Lower leg skin (tissue), 4 donors: ENCODE results near the gene RADX. TPM values are rescaled to one million over a fixed set of nuclear protein-coding genes. Genes with fewer than 3 reads are reported as not detected.

Experiments used
- DNase-seq, 2 donors: peaks; one replicate each; pipeline ENCODE4 v3.0.0-alpha.2; 2019; ENCODE audit warnings: low spot score in 2 of 2
- H3K4me3 ChIP-seq: fragments of 200-600 bp; sonication (generic); 2 replicates; pipeline ENCODE4 v1.5.1; 2017; ENCODE audit warnings: mild to moderate bottlenecking, low read depth; ENCODE audit not compliant: poor library complexity, severe bottlenecking
- POLR2A ChIP-seq, 2 donors: fragments of 450-650 bp; IDR thresholded peaks; one replicate each; pipeline ENCODE4 v1.6.1; 2016 to 2017; ENCODE audit warnings: antibody characterized with exemption in 2 of 2, mild to moderate bottlenecking in 1 of 2, moderate library complexity in 1 of 2
- WGBS, 2 donors: methylation state at CpG; one replicate each; pipeline ENCODE4 v1.1.5; 2018; 5-methylcytosine and 5-hydroxymethylcytosine counted together
- intact Hi-C: fragments of 100-400 bp; cut with DNase I; formaldehyde crosslinking; loops from one replicate; pipeline ENCODE4 v1.15.0; 2023; ENCODE audit warnings: low total_unique reads
- total RNA-seq, 4 donors: library from RNA; depleted of rRNA; stranded (reverse); fragments of >200 nt; gene quantifications; one replicate each; pipeline ENCODE4 v1.1.0, GENCODE V29; 2016
- TF ChIP-seq, protein P1 (sequence below), 3 donors: fragments of 450-650 bp; IDR thresholded peaks; one replicate each; pipeline ENCODE4 v1.5.1; 2016; ENCODE audit warnings: antibody characterized with exemption in 3 of 3, mild to moderate bottlenecking in 3 of 3, moderate library complexity in 2 of 3

Gene RADX, protein sequence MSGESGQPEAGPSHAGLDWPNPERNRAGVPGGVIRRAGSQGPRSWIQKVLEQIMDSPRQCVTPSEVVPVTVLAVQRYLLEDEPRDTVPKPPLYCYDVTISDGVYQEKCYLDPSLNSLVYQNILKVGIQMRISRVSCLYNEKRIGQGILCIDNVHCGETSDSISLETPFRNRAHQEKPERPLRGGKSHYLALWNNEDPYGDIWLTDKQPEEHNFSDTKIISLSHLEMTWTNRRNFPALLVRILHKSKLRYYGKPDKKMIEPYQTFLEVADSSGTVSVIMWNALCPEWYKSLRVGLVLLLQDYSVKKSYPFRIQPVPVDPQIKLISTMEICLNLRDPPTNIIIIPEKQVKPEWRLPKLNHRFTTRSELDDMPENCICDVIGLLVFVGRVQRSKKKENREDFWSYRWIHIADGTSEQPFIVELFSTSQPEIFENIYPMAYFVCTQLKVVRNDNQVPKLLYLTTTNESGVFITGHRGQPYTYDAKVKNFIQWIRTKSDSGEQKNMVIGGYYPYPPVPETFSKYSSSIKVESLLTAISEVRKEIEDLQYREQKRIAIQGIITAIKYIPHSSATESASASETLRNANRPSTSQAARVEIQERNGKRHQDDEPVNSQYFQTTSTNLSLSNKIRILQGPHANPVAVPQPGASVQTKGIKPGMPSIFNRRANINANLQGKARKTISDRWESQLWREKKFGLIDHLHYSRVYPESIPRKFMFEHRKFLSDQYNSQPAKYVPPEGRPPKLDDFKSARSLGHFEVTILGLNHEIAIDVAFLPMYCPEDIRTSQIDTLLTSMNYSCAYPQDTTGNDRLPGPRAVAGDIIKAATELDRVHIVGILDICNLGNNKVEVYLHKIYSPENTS
- 1 to 10 TPM; 1.6 to 5.1 (median 2.8) TPM for total RNA-seq

DNA sequence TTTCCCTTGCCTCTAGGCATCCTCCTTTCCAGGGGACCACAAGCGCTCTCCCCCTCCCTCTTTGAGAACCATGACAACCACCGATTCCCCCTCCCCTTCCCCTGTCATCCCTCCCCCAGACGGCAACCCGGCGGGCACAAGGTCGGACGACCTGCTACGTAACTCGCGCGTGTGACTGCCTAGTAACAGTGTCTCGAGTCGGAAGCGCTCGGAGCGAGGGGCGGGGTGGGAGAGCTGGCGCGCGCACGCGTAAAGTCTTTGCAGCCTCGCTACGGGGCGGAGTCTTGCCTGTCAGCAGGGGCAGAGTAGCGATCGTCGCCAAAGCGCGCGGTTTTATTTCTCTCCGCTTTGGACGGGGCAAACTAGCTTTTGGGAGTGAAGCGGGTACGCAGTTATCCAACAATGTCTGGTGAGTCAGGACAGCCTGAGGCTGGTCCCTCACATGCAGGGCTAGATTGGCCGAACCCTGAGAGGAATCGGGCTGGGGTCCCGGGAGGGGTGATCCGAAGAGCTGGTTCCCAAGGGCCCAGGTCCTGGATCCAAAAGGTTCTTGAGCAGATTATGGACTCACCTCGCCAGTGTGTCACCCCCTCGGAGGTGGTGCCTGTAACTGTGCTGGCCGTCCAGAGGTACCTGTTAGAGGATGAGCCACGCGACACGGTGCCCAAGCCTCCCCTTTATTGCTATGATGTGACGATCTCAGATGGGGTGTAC lies at the start of gene RADX:
Gene RADX (plus strand): TSS at position 300 of the 714 bp plus-strand sequence. CDS start 103 bp downstream, at position 403.
- TF ChIP-seq POLR2A (IDR thresholded peaks at IDR 0.05), result no peak
- TF ChIP-seq, protein P1, sequence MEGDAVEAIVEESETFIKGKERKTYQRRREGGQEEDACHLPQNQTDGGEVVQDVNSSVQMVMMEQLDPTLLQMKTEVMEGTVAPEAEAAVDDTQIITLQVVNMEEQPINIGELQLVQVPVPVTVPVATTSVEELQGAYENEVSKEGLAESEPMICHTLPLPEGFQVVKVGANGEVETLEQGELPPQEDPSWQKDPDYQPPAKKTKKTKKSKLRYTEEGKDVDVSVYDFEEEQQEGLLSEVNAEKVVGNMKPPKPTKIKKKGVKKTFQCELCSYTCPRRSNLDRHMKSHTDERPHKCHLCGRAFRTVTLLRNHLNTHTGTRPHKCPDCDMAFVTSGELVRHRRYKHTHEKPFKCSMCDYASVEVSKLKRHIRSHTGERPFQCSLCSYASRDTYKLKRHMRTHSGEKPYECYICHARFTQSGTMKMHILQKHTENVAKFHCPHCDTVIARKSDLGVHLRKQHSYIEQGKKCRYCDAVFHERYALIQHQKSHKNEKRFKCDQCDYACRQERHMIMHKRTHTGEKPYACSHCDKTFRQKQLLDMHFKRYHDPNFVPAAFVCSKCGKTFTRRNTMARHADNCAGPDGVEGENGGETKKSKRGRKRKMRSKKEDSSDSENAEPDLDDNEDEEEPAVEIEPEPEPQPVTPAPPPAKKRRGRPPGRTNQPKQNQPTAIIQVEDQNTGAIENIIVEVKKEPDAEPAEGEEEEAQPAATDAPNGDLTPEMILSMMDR (IDR thresholded peaks at IDR 0.05), result no peak
- intact Hi-C loops, result no loop called here
- peak within 1 kb of the TSS; percentile 36 for H3K4me3 ChIP-seq
- WGBS, 2 donors, result 1 to 24% methylated on average over 30 to 44 of the region's 46 CpGs
- peak; percentile 73 to 96 for DNase-seq

DNA sequence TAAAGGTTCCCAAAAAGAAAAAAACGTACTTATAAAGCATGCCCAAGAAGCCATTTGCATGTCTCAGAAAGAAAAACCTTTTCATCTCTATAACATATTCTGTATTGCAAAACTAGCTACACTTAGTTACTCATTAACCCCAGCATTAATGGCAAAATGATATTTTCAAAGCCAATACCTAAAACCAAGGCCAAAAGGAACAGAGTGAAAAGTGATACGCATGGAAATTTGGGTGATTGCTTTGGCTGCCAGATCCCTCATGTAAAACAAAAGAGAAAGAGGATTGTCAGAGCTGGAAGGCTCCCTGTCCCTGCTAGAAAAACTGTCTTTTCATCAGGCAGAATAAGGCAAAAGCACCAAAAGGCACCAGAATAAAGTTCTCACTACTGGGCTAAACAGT lies 46.8 kb upstream of the RADX start:
- whole genome bisulfite sequencing, 2 donors, result 54 to 66% methylated on average over 2 of the region's 2 CpGs
- no peak for TF ChIP-seq POLR2A (IDR thresholded peaks at IDR 0.05)
- TF ChIP-seq, protein P1 (IDR thresholded peaks at IDR 0.05), result no peak
- H3K4me3 ChIP-seq, result no peak overlapping the region
- no peak for DNase-seq
- intact Hi-C loops, result no loop called here

DNA sequence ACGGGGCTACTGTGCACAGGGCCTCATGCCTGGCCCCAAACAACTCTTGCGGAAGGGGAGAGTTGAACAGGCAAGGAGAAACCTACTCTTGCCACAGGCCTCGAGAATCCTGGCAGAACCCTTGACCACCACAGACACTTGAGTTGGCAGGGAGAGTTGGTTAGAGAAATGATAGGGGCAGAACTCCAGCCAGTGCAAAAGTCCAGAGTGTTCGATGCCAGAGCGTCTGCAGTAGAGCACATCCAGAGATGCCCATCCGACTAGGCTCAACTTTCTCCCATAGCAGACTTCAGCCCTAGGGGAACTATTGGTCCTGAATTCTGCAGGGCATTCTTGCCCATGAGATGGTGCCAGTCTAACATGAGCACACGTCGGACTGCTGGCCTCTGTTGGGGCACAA lies 45.4 kb upstream of the RADX start:
- no peak for TF ChIP-seq POLR2A (IDR thresholded peaks at IDR 0.05)
- TF ChIP-seq, protein P1 (IDR thresholded peaks at IDR 0.05), result no peak
- no peak for DNase-seq
- intact Hi-C loops, result no loop called here
- no peak overlapping the region for H3K4me3 ChIP-seq
- WGBS, 2 donors, result 88 to 92% methylated on average over 5 to 8 of the region's 8 CpGs

DNA sequence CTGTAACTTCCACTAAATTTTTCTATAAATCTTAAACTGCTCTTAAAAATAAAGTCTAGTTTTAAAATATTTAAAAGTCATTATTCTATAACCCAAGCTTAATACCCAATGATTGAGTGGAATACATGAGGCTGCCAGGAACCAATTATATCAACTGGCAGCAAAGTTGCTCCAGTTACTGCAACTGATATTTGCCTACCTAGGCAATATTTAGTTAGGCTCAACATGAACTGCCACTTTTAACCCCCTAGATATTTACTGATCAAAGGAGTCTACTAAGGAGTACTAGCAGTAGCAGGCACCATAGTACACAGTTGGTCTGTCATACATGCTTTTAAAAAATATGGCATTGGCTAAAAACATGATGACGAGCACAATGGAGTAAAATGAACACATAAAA lies 29.9 kb upstream of the RADX start:
- TF ChIP-seq, protein P1 (IDR thresholded peaks at IDR 0.05), result no peak
- TF ChIP-seq POLR2A (IDR thresholded peaks at IDR 0.05), result no peak
- intact Hi-C loops, result no loop called here
- H3K4me3 ChIP-seq, result no peak overlapping the region
- DNase-seq, result no peak
- 82 to 91% methylated on average over 1 of the region's 1 CpG for WGBS, 2 donors

DNA sequence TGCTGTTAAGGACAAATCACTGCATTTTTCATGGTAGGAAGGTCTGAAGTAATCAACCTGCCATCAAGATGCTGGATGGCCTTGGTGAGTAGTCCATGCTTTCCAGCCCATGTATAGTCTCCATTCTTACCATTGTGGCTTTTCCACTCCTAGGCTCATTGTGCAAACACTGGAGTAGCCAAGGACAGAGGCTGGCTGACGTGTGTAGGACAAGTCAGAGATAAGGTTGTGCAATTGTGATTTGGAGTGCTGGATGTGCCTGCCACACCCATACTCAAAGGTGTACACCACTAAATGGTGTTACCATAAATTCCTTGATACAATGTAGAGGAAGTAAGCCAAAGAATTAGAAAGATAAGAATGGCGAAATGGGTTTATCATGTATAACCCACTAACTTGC lies 26.3 kb upstream of the RADX start:
- H3K4me3 ChIP-seq, result no peak overlapping the region
- intact Hi-C loops, result no loop called here
- no peak for DNase-seq
- TF ChIP-seq POLR2A (IDR thresholded peaks at IDR 0.05), result no peak
- TF ChIP-seq, protein P1 (IDR thresholded peaks at IDR 0.05), result no peak
- 51 to 53% methylated on average over 2 of the region's 2 CpGs for WGBS, 2 donors
